Skin epidermis (tissue), 12 donors: ENCODE results near the gene ROPN1B.

Experiments used
- H3K27ac ChIP-seq, 21 experiments: fragments of 200-600 bp; sonication (generic) in 11 of 21; one replicate each; pipeline ENCODE4 v1.5.0; 2020; ENCODE audit warnings: mild to moderate bottlenecking in 3 of 21, inconsistent platforms in 2 of 21, moderate library complexity in 2 of 21
- H3K4me3 ChIP-seq, 7 experiments: fragments of 200-600 bp; sonication (generic) in 2 of 7; one replicate each; pipeline ENCODE4 v1.5.0; 2020; ENCODE audit warnings: inconsistent platforms in 2 of 7, mild to moderate bottlenecking in 2 of 7, moderate library complexity in 1 of 7

Gene ROPN1B

DNA sequence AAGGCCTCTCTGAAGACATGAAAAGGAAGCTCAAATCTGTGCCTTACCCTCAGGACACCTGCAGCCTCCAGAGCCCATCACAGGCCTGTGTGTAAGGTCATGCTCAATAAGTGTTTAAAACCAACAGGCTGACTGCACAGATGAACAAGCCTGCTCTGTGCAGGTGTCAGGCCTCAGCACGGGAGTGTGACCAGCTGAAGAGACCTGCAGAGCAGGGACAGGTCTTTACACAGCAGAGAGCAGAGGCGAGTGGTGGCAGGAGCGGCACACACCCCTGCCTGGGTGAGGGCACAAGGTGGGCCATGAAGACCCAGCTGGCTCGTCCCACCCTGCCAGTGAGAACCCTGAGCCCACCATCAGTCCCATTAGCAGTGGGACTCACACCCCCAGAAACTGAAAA lies 56.9 kb downstream of the ROPN1B start:
- no peak overlapping the region for H3K4me3 ChIP-seq
- peak overlapping the region in 1 of 21 experiments; percentile 52 for H3K27ac ChIP-seq

DNA sequence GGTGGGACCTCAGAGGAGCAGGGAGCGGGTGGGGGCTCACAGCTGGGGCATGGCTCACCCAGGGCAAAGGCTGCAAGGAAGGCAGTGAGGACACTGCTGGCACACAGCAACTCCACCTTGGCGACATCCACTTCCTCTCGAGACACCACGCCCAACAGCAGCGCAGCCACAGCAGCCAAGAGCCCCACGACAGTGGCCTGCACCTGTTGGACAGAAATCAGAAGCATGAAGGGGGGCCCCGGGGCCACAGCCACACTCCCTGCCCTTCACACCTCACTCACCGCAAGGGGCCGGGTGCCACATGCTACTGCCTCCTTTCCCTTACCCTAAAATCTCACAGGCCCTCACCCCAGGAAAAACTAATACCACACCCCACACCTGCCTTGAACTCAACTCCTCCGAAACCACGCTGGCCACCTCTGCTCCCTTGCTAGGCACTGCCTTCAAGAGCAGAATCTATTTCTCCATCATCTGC lies 57.3 kb downstream of the ROPN1B start:
- Histone ChIP-seq H3K27ac (peak overlapping the region in 1 of 21 experiments; percentile 52), H3K4me3 (no peak overlapping the region)

- Histone ChIP-seq H3K27ac (peak overlapping the region in 1 of 21 experiments; percentile 52), H3K4me3 (no peak overlapping the region)
These were observed 57.8 kb downstream of the ROPN1B start for GRCh38 chr3:126026761-126027160.

GRCh38 chr3:126028096-126028495 lies 59.1 kb downstream of the ROPN1B start:
- H3K27ac ChIP-seq: no peak overlapping the region

GRCh38 chr3:126029241-126029640 lies 60.3 kb downstream of the ROPN1B start:
- Histone ChIP-seq H3K27ac (no peak overlapping the region), H3K4me3 (no peak overlapping the region)

More at GRCh38 chr3:126028096-126028495, 59.1 kb downstream of the ROPN1B start:
- no peak overlapping the region for H3K4me3 ChIP-seq

- H3K27ac ChIP-seq: no peak overlapping the region
- no peak overlapping the region for H3K4me3 ChIP-seq
These were observed 61.5 kb downstream of the ROPN1B start for GRCh38 chr3:126030455-126030854.

- no peak overlapping the region for H3K4me3 ChIP-seq
- no peak overlapping the region for H3K27ac ChIP-seq
These were observed 63.0 kb downstream of the ROPN1B start for GRCh38 chr3:126031981-126032471.
